Neuronal stem cell (in vitro differentiated cells): ENCODE data around the gene ADAMTS14.

Source experiments
- DNase-seq: peaks from one replicate; pipeline ENCODE4 v3.0.0-alpha.2; 2013; ENCODE audit warnings: low spot score
- H2AFZ ChIP-seq: one replicate; pipeline ENCODE4 v1.6.1; 2013; ENCODE audit warnings: mild to moderate bottlenecking, low read length, inconsistent platforms
- H2AK5ac ChIP-seq: 2 replicates; pipeline ENCODE4 v1.6.1; 2013; ENCODE audit warnings: low read depth, mild to moderate bottlenecking, inconsistent platforms, low read length, moderate library complexity, mixed read lengths
- H2BK120ac ChIP-seq: 2 replicates; pipeline ENCODE4 v1.6.1; 2013; ENCODE audit warnings: low read depth, mild to moderate bottlenecking, inconsistent platforms, low read length, moderate library complexity, mixed read lengths
- H2BK12ac ChIP-seq: one replicate; pipeline ENCODE4 v1.6.1; 2013; ENCODE audit warnings: low read length, inconsistent platforms
- H2BK15ac ChIP-seq: 2 replicates; pipeline ENCODE4 v1.6.1; 2013; ENCODE audit warnings: mild to moderate bottlenecking, low read length, inconsistent platforms, mixed read lengths
- H2BK5ac ChIP-seq: one replicate; pipeline ENCODE4 v1.6.1; 2013; ENCODE audit warnings: inconsistent platforms, mild to moderate bottlenecking, low read length, moderate library complexity
- H3K14ac ChIP-seq: one replicate; pipeline ENCODE4 v1.6.1; 2013; ENCODE audit warnings: low read length, inconsistent platforms
- H3K18ac ChIP-seq: 2 replicates; pipeline ENCODE4 v1.6.1; 2013; ENCODE audit warnings: low read length, inconsistent platforms
- H3K23ac ChIP-seq: 2 replicates; pipeline ENCODE4 v1.6.1; 2013; ENCODE audit warnings: low read depth, mild to moderate bottlenecking, mixed read lengths, low read length, inconsistent platforms; ENCODE audit not compliant: poor library complexity
- H3K27ac ChIP-seq: replicated peaks from 3 replicates; pipeline ENCODE4 v1.5.1; 2013; ENCODE audit warnings: low read length, inconsistent platforms
- H3K27me3 ChIP-seq, 3 experiments: 2 replicates each; pipeline ENCODE4 v1.6.1; 2013; ENCODE audit warnings: low read length in 3 of 3, mild to moderate bottlenecking in 2 of 3, inconsistent platforms in 1 of 3, low read depth in 1 of 3, mixed read lengths in 1 of 3, moderate library complexity in 1 of 3; ENCODE audit not compliant: control insufficient read depth in 3 of 3, insufficient read depth in 3 of 3
- H3K36me3 ChIP-seq, 2 donors: replicated peaks in 1 of 2; 2 replicates each; pipeline ENCODE4 v1.6.1; 2013; ENCODE audit warnings: low read length in 2 of 2; ENCODE audit not compliant: control insufficient read depth in 2 of 2, insufficient read depth in 2 of 2
- H3K4ac ChIP-seq: 2 replicates; pipeline ENCODE4 v1.6.1; 2013; ENCODE audit warnings: inconsistent platforms, mild to moderate bottlenecking, low read length, moderate library complexity
- H3K4me1 ChIP-seq, 2 donors: 1 replicate in 1 of 2; 2 replicates in 1 of 2; pipeline ENCODE4 v1.6.1; 2013; ENCODE audit warnings: low read length in 2 of 2, low read depth in 1 of 2; ENCODE audit not compliant: control insufficient read depth in 2 of 2, insufficient read depth in 1 of 2
- H3K4me2 ChIP-seq: one replicate; pipeline ENCODE4 v1.6.1; 2013; ENCODE audit warnings: mild to moderate bottlenecking, low read length, inconsistent platforms; ENCODE audit not compliant: insufficient read depth, poor library complexity, severe bottlenecking
- H3K4me3 ChIP-seq, 2 donors: 2 replicates each; pipeline ENCODE4 v1.5.1; 2013; ENCODE audit warnings: low read length in 2 of 2, mild to moderate bottlenecking in 2 of 2, inconsistent platforms in 1 of 2, moderate library complexity in 1 of 2
- H3K79me1 ChIP-seq: one replicate; pipeline ENCODE4 v1.6.1; 2013; ENCODE audit warnings: low read depth, mild to moderate bottlenecking, inconsistent platforms, low read length, moderate library complexity
- H3K9ac ChIP-seq: one replicate; pipeline ENCODE4 v1.6.1; 2013; ENCODE audit warnings: mild to moderate bottlenecking, low read depth, low read length, inconsistent platforms; ENCODE audit not compliant: poor library complexity
- H3K9me3 ChIP-seq, 2 donors: replicated peaks in 1 of 2; 2 replicates each; pipeline versions ENCODE3 to v1.6.1; 2013; ENCODE audit warnings: low read length in 2 of 2, mild to moderate bottlenecking in 2 of 2, inconsistent platforms in 1 of 2, low read depth in 1 of 2, mixed read lengths in 1 of 2, moderate library complexity in 1 of 2; ENCODE audit not compliant: control insufficient read depth in 2 of 2, insufficient read depth in 1 of 2
- H4K8ac ChIP-seq: one replicate; pipeline ENCODE4 v1.6.1; 2013; ENCODE audit warnings: low read depth, mild to moderate bottlenecking, inconsistent platforms, low read length, moderate library complexity
- H4K91ac ChIP-seq: one replicate; pipeline ENCODE4 v1.6.1; 2013; ENCODE audit warnings: low read length, low read depth, mild to moderate bottlenecking, inconsistent platforms; ENCODE audit not compliant: poor library complexity
- WGBS, 2 donors: extraction: QIAGEN DNeasy Blood & Tissue Kit; methylation state at CpG; one replicate each; pipeline ENCODE4 v1.1.7; 2013; ENCODE audit warnings: missing lambda C conversion rate in 2 of 2, mixed read lengths in 1 of 2; ENCODE audit not compliant: insufficient read length in 2 of 2, insufficient replicate concordance in 1 of 2; ENCODE audit errors: extremely low coverage in 2 of 2; 5-methylcytosine and 5-hydroxymethylcytosine counted together

Gene ADAMTS14

GRCh38 chr10:70702190-70702763 lies 30.0 kb downstream of the ADAMTS14 start:
- Histone ChIP-seq H2BK5ac (no peak overlapping the region), H3K4me2 (no peak overlapping the region), H3K36me3 (no peaks in the 10 kb centered on the region), H3K4me1 (peaks cover 1 to 2% of the 10 kb centered on the region in 2 donors), H3K23ac (no peak overlapping the region), H3K4ac (no peak overlapping the region), H2BK15ac (no peak overlapping the region), H3K9ac (no peak overlapping the region), H3K27ac (no peak overlapping the region), H3K9me3 (no peaks in the 10 kb centered on the region), H2AFZ (no peak overlapping the region), H2BK12ac (no peak overlapping the region), H2BK120ac (no peak overlapping the region), H4K91ac (no peak overlapping the region), H3K18ac (no peak overlapping the region), H3K4me3 (no peak overlapping the region), H4K8ac (no peak overlapping the region), H2AK5ac (no peak overlapping the region), H3K27me3 (peaks cover 0 to 3% (median 0%) of the 10 kb centered on the region in 3 experiments), H3K14ac (peak overlapping the region; percentile 73), H3K79me1 (no peaks in the 10 kb centered on the region)
- no CpG with 5 or more reads among the region's 15 CpGs for WGBS, 2 donors
- no peak for DNase-seq

GRCh38 chr10:70704211-70704610 lies 31.9 kb downstream of the ADAMTS14 start:
- 100% methylated on average over 2 of the region's 5 CpGs; no CpG with 5 or more reads in 1 of the 2 donors for WGBS, 2 donors
- H3K14ac ChIP-seq: no peak overlapping the region

DNA sequence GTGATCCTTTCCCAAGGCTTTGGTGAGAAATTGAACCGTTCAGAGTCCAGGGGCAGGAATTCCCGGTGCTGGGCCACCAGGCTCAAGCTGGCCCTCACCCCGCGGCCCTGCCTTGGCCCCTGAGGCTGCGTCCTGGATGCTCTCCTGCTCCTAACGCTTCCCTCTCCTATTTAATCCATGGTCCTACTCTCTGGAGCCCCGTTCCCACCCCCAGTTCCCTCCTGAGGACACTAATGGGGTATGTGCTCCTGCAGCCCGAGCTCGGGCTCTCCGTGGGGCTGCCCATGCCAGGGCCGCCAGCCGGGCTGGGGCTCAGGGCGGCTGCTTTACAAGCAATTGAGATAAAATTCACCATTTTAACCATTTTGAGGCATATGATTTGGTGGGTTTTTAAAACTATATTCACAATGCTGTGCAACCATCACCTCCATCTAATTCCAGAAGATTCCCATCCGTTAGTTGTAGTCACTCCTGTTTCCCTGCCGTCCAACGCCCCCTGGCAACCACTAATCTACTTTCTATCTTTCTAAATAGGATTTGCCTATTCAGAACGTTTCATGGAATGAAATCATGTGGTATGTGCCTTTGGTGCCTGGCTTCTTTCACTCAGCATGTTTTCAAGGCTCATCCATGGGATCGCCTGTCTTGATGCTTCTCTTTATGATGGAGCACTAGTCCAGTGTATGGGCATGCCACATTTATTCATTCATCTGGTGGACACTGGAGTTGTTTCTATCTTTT lies 33.0 kb downstream of the ADAMTS14 start:
- Histone ChIP-seq H4K8ac (no peak overlapping the region), H2BK5ac (no peak overlapping the region), H2BK120ac (no peak overlapping the region), H3K79me1 (no peaks in the 10 kb centered on the region), H3K27ac (no peak overlapping the region), H3K23ac (peak overlapping the region; percentile 9), H3K36me3 (no peaks in the 10 kb centered on the region), H2BK15ac (no peak overlapping the region), H3K4me1 (peaks cover 0 to 1% of the 10 kb centered on the region in 2 donors), H4K91ac (no peak overlapping the region), H3K4me3 (no peak overlapping the region), H2AFZ (no peak overlapping the region), H3K4ac (no peak overlapping the region), H3K27me3 (no peaks in the 10 kb centered on the region), H2AK5ac (no peak overlapping the region), H2BK12ac (no peak overlapping the region), H3K9ac (no peak overlapping the region), H3K4me2 (no peak overlapping the region), H3K18ac (no peak overlapping the region), H3K14ac (no peak overlapping the region), H3K9me3 (no peaks in the 10 kb centered on the region)
- no peak for DNase-seq
- WGBS, 2 donors: no CpG with 5 or more reads among the region's 18 CpGs

More at GRCh38 chr10:70704211-70704610, 31.9 kb downstream of the ADAMTS14 start:
- Histone ChIP-seq H3K27ac (no peak overlapping the region), H3K27me3 (no peaks in the 10 kb centered on the region), H3K4me1 (peaks cover 1 to 2% of the 10 kb centered on the region in 2 donors), H3K9me3 (no peaks in the 10 kb centered on the region), H2BK15ac (no peak overlapping the region), H3K79me1 (no peaks in the 10 kb centered on the region), H3K36me3 (no peaks in the 10 kb centered on the region), H2AK5ac (no peak overlapping the region), H4K8ac (peak overlapping the region; percentile 24), H2BK5ac (no peak overlapping the region), H3K4ac (no peak overlapping the region), H3K23ac (no peak overlapping the region), H3K4me3 (no peak overlapping the region), H2AFZ (no peak overlapping the region), H2BK120ac (no peak overlapping the region), H3K18ac (no peak overlapping the region), H3K9ac (peak overlapping the region; percentile 18), H3K4me2 (no peak overlapping the region), H4K91ac (peak overlapping the region; percentile 34), H2BK12ac (no peak overlapping the region)
- DNase-seq: no peak

DNA sequence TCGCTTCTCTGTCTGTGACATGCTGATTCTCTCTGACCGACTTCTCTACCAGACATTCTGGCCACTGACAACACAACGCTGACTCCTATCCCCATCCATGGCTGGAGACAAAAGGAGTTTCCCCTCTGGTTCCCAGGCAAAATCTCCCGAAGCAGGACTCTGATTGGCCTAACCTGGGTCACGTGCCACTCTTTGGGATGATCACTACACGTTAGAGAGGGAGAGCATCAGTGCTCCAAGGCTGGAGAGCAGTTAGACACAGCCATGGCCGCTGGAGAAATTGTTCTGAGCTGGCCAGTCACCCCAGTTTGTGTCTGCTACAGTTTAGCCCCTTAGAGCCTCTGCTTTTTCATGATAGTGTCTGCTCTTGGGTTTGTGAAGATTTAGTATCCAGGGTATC lies 38.9 kb downstream of the ADAMTS14 start:
- H2BK120ac ChIP-seq: no peak overlapping the region
- H2AK5ac ChIP-seq: no peak overlapping the region
- H3K27ac ChIP-seq: no peak overlapping the region
- no peaks in the 10 kb centered on the region for H3K27me3 ChIP-seq
- no peak overlapping the region for H3K4me2 ChIP-seq
- peaks cover 0 to 1% of the 10 kb centered on the region in 2 donors for H3K9me3 ChIP-seq
- H2BK12ac ChIP-seq: no peak overlapping the region
- H3K14ac ChIP-seq: no peak overlapping the region
- WGBS, 2 donors: no CpG with 5 or more reads among the region's 7 CpGs
- H3K79me1 ChIP-seq: no peaks in the 10 kb centered on the region
- no peak overlapping the region for H2BK15ac ChIP-seq
- no peak overlapping the region for H3K4ac ChIP-seq
- no peak overlapping the region for H3K23ac ChIP-seq
- no peak overlapping the region for H3K18ac ChIP-seq
- H4K8ac ChIP-seq: no peak overlapping the region
- H2AFZ ChIP-seq: no peak overlapping the region
- no peak for DNase-seq
- no peak overlapping the region for H3K9ac ChIP-seq
- no peak overlapping the region for H3K4me3 ChIP-seq
- peaks cover 6 to 9% of the 10 kb centered on the region in 2 donors for H3K4me1 ChIP-seq
- no peak overlapping the region for H2BK5ac ChIP-seq
- no peaks in the 10 kb centered on the region for H3K36me3 ChIP-seq
- no peak overlapping the region for H4K91ac ChIP-seq
